22Rv1 (cell line): ENCODE results near the gene IGLON5.

Source experiments
- ZFX ChIP-seq: fragments of 450-650 bp; IDR thresholded peaks from 2 replicates; pipeline ENCODE4 v1.6.1; 2017; ENCODE audit warnings: antibody characterized with exemption, borderline replicate concordance
- TF ChIP-seq, protein P1 (sequence below): fragments of 450-650 bp; IDR thresholded peaks from 2 replicates; pipeline ENCODE4 v1.5.1; 2017; ENCODE audit warnings: mild to moderate bottlenecking

- TF ChIP-seq, protein P1, sequence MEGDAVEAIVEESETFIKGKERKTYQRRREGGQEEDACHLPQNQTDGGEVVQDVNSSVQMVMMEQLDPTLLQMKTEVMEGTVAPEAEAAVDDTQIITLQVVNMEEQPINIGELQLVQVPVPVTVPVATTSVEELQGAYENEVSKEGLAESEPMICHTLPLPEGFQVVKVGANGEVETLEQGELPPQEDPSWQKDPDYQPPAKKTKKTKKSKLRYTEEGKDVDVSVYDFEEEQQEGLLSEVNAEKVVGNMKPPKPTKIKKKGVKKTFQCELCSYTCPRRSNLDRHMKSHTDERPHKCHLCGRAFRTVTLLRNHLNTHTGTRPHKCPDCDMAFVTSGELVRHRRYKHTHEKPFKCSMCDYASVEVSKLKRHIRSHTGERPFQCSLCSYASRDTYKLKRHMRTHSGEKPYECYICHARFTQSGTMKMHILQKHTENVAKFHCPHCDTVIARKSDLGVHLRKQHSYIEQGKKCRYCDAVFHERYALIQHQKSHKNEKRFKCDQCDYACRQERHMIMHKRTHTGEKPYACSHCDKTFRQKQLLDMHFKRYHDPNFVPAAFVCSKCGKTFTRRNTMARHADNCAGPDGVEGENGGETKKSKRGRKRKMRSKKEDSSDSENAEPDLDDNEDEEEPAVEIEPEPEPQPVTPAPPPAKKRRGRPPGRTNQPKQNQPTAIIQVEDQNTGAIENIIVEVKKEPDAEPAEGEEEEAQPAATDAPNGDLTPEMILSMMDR, result no peak
- no peak for TF ChIP-seq ZFX
Measured at GRCh38 chr19:51293571-51294210, 17.8 kb upstream of the IGLON5 start.
